GM11168 (cell line): ENCODE data around the gene MYCBP.
"Not testable (repeated sequence)": the region's sequence is repeated elsewhere in the genome, so short reads cannot be mapped to it uniquely, and the experiment has no call there.

Experiments
- in situ Hi-C: fragments of 300-500 bp; cut with MboI; formaldehyde crosslinking; loops from one replicate; pipeline ENCODE4 v1.12.0; 2022; ENCODE audit warnings: low sequenced_read_pairs; ENCODE audit not compliant: unreplicated experiment

MYCBP gene

GRCh38 chr1:38873027-38873969 is at the start of gene MYCBP:
Gene MYCBP, minus strand, starts transcription at chr1:38873348. Its CDS starts 43 bp downstream, at chr1:38873305.
- in situ Hi-C loops = no loop called here

GRCh38 chr1:38919130-38919529 is 46.0 kb upstream of the MYCBP start:
- in situ Hi-C loops = no loop called here

- in situ Hi-C loops = no loop called here
Measured at GRCh38 chr1:38918568-38918967, 45.4 kb upstream of the MYCBP start.

- in situ Hi-C loops = no loop called here
Measured at GRCh38 chr1:38917772-38918171, 44.6 kb upstream of the MYCBP start.

GRCh38 chr1:38917337-38917736 is 44.2 kb upstream of the MYCBP start:
- in situ Hi-C loops = no loop called here

GRCh38 chr1:38915352-38915948 is 42.3 kb upstream of the MYCBP start:
- in situ Hi-C loops = no loop called here

- in situ Hi-C loops = not testable (repeated sequence)
Measured at GRCh38 chr1:38914908-38915307, 41.8 kb upstream of the MYCBP start.

- in situ Hi-C loops = no loop called here
Measured at GRCh38 chr1:38908821-38909220, 35.7 kb upstream of the MYCBP start.

- in situ Hi-C loops = no loop called here
Measured at GRCh38 chr1:38905985-38906384, 32.8 kb upstream of the MYCBP start.

- in situ Hi-C loops = no loop called here
Measured at GRCh38 chr1:38899560-38899959, 26.4 kb upstream of the MYCBP start.

- in situ Hi-C loops = no loop called here
Measured at GRCh38 chr1:38898653-38899230, 25.6 kb upstream of the MYCBP start.

- in situ Hi-C loops = no loop called here
Measured at GRCh38 chr1:38896169-38896568, 23.0 kb upstream of the MYCBP start.

GRCh38 chr1:38892976-38893375 is 19.8 kb upstream of the MYCBP start:
- in situ Hi-C loops = no loop called here

GRCh38 chr1:38891753-38892152 is 18.6 kb upstream of the MYCBP start:
- in situ Hi-C loops = no loop called here

- in situ Hi-C loops = no loop called here
Measured at GRCh38 chr1:38889589-38889988, 16.4 kb upstream of the MYCBP start.

GRCh38 chr1:38888423-38889333 is 15.5 kb upstream of the MYCBP start:
- in situ Hi-C loops = no loop called here

- in situ Hi-C loops = no loop called here
Measured at GRCh38 chr1:38885092-38885491, 11.9 kb upstream of the MYCBP start.

GRCh38 chr1:38881487-38881886 is 8.3 kb upstream of the MYCBP start, which contains the start of gene GJA9:
Gene GJA9, minus strand, starts transcription at chr1:38881587. Its CDS starts 5,489 bp downstream, at chr1:38876098.
- in situ Hi-C loops = no loop called here

GRCh38 chr1:38875811-38876210 is 2.7 kb upstream of the MYCBP start:
- in situ Hi-C loops = no loop called here

- in situ Hi-C loops = no loop called here
Measured at GRCh38 chr1:38872401-38873026, 634 bp downstream of the MYCBP start.
